ENCODE measurements around the gene ANGPTL4.
"Not testable (repeated sequence)": the region's sequence is repeated elsewhere in the genome, so short reads cannot be mapped to it uniquely, and the experiment has no call there.

The ANGPTL4 gene, protein sequence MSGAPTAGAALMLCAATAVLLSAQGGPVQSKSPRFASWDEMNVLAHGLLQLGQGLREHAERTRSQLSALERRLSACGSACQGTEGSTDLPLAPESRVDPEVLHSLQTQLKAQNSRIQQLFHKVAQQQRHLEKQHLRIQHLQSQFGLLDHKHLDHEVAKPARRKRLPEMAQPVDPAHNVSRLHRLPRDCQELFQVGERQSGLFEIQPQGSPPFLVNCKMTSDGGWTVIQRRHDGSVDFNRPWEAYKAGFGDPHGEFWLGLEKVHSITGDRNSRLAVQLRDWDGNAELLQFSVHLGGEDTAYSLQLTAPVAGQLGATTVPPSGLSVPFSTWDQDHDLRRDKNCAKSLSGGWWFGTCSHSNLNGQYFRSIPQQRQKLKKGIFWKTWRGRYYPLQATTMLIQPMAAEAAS

DNA sequence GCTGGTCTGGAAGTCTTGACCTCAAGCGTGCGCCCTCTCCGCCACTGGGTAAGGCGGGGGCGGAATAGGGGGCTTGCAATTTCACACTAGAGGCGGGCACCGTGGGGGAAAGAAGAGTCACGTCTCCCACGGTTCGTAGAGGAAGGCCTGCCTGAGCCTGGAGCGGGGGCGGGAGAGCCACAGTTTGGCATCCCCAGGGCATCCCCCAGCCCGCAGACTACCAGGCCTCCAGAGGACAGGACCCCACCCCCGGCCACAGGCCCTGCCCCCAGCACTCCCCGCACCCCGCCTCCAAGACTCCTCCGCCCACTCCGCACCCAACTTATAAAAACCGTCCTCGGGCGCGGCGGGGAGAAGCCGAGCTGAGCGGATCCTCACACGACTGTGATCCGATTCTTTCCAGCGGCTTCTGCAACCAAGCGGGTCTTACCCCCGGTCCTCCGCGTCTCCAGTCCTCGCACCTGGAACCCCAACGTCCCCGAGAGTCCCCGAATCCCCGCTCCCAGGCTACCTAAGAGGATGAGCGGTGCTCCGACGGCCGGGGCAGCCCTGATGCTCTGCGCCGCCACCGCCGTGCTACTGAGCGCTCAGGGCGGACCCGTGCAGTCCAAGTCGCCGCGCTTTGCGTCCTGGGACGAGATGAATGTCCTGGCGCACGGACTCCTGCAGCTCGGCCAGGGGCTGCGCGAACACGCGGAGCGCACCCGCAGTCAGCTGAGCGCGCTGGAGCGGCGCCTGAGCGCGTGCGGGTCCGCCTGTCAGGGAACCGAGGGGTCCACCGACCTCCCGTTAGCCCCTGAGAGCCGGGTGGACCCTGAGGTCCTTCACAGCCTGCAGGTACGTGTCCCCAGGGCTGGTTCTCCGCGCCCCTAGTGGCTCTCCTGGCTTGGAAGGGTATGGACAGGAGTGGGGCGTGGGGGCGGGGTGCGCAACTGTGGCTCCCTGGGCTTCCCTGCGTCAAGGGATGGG, at the start of gene ANGPTL4:
Gene ANGPTL4 (plus strand): TSS at position 353 of the 969 bp plus-strand sequence. CDS start 167 bp downstream, at position 520.
- no peaks in the 10 kb centered on the region for H3K36me3 Mint-ChIP-seq
- peaks cover 13% of the 10 kb centered on the region for H3K4me1 Mint-ChIP-seq
- peak within 1 kb of the TSS; percentile 85 for H3K27ac Mint-ChIP-seq
- H3K9me3 Mint-ChIP-seq, result no peaks in the 10 kb centered on the region
- H3K4me3 Mint-ChIP-seq, result peak within 1 kb of the TSS; percentile 82
- H3K27me3 Mint-ChIP-seq, result peaks cover 25% of the 10 kb centered on the region

GRCh38 chr19:8314981-8315640, 48.8 kb upstream of the ANGPTL4 start:
- not testable (repeated sequence) for H3K27ac Mint-ChIP-seq

GRCh38 chr19:8316351-8317125, 47.4 kb upstream of the ANGPTL4 start:
- Mint-ChIP-seq H3K4me3 (no peak overlapping the region), H3K4me1 (peaks cover 18% of the 10 kb centered on the region), H3K36me3 (peaks cover 3% of the 10 kb centered on the region), H3K9me3 (no peaks in the 10 kb centered on the region), H3K27me3 (no peaks in the 10 kb centered on the region), H3K27ac (no peak overlapping the region)

More at GRCh38 chr19:8314981-8315640, 48.8 kb upstream of the ANGPTL4 start:
- peaks cover 11% of the 10 kb centered on the region for H3K4me1 Mint-ChIP-seq
- H3K27me3 Mint-ChIP-seq, H3K36me3 Mint-ChIP-seq, H3K4me3 Mint-ChIP-seq, H3K9me3 Mint-ChIP-seq: not testable (repeated sequence)

DNA sequence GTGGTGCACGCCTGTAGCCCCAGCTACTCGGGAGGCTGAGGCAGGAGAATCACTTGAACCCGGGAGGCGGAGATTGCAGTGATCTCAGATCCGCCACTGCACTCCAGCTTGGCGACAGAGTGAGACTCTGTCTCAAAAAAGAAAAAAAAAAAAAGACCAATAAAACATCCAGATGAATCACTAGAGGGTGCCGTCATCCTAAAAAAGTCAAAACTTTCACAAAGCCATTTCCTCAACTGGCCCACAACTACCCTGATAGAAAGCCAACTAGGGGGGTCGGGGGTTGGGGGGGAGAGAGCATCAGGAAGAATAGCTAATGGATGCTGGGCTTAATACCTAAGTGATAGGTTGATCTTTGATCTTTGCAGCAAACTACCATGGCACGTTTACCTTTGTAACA, 45.1 kb upstream of the ANGPTL4 start:
- Mint-ChIP-seq H3K36me3 (peaks cover 12% of the 10 kb centered on the region), H3K27ac (peak overlapping the region; percentile 8), H3K4me3 (peak overlapping the region; percentile 39), H3K4me1 (peaks cover 34% of the 10 kb centered on the region)
- H3K27me3 Mint-ChIP-seq, H3K9me3 Mint-ChIP-seq: not testable (repeated sequence)

DNA sequence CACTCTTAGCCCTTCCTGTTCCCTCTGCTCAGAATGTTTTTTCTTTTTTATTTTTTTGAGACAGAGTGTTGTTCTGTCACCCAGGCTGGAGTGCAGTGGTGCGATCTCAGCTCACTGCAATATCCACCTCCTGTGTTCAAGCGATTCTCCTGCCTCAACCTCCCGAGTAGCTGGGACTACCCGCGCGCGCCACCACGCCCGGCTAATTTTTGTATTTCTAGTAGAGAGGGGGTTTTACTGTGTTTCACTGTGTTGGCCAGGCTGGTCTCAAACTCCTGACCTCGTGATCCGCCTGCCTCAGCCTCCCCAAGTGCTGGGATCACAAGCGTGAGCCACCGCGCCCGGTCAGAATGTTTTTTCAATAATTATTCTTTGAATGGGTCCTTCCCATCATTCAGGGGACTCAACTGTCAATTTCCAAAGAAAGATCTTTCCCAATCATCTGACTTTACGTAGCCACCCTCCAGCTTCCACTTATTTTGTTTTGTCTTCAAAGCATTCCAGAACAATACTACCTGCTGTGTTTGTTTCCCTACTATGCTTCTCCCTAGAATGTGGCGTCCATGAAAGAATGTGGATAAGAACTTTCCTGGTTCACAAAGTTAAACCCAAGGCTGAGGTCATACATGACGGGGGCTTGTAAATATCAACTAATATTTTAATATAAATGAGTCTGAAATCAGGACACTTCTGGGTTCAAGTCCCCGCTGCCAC, 44.0 kb upstream of the ANGPTL4 start:
- H3K27me3 Mint-ChIP-seq, result no peaks in the 10 kb centered on the region
- peak overlapping the region; percentile 65 for H3K27ac Mint-ChIP-seq
- H3K4me3 Mint-ChIP-seq, result peak overlapping the region; percentile 100
- H3K9me3 Mint-ChIP-seq, result no peaks in the 10 kb centered on the region
- peaks cover 12% of the 10 kb centered on the region for H3K36me3 Mint-ChIP-seq
- peaks cover 36% of the 10 kb centered on the region for H3K4me1 Mint-ChIP-seq

DNA sequence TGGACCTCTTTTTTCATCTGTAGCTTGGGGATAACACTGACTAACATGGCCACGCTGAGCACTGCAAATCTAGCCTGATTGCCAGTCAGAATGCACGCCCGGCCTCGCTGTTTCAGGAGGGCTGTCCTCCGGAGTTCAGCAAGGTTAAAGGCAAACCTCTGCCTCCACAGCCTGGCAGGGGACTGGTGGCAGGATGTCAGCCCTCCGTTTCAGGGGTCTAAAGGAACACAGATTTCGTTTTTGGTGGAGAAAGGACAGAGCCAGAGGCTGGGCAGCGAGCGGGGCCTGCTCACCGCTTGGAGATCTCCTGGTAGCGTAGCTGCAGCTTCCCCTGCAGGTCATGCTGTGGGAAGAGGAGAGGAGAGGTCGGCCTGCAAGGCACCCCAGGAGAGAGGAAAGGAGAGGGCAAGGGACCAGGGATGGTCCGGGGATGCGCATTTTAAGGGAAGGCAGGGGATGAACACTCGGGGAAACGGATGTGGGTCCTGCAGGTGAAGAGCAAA, 43.3 kb upstream of the ANGPTL4 start:
- H3K4me3 Mint-ChIP-seq, result peak overlapping the region; percentile 100
- H3K27me3 Mint-ChIP-seq, result no peaks in the 10 kb centered on the region
- peaks cover 10% of the 10 kb centered on the region for H3K36me3 Mint-ChIP-seq
- H3K9me3 Mint-ChIP-seq, result no peaks in the 10 kb centered on the region
- peak overlapping the region; percentile 98 for H3K27ac Mint-ChIP-seq
- peaks cover 36% of the 10 kb centered on the region for H3K4me1 Mint-ChIP-seq

DNA sequence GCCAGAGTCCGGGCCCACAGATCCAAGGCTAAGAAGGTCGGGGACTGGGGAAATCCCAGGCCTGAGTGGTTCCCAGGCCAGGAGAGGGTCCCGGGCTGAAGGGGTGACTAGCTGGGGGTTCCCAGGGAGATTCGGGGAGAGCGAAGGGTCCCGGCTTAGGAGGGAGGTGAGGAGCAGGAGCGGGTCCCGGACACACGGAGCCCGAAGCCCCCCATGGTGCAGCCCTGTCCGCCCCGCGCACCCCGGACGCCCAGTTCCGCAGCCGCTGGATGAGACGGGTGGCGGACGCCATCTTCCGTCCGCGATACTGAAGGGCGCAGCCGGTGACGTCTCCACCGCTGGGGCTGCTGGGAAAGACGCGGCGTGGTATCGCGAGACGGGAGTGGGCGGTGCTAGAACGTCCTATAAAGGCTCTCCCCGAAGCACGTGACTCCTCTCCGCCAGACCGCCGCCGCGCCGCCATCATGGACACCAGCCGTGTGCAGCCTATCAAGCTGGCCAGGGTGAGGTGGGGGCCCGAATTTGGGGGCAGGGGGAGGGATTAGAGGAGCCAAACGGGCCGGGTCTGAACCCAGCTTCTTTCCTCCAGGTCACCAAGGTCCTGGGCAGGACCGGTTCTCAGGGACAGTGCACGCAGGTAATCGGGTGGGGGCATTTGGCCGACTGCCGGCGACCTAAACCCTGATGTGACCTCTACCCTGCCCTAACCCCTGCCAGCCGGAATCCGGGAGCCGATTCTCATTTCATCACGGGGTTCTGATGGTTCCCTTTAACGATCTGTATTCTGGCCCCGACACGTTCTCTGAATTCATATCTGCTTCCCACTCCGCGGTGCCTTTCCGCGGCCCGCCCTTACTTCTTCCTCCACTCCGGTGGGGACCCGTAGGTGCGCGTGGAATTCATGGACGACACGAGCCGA, 42.6 kb upstream of the ANGPTL4 start, which contains the start of the genes NDUFA7 and RPS28:
Gene NDUFA7 (minus strand): TSS at position 309 of the 919 bp plus-strand sequence. CDS start 17 bp downstream, at position 292.
Gene RPS28 (plus strand): TSS at position 430 of the 919 bp plus-strand sequence. CDS start 35 bp downstream, at position 465.
- Mint-ChIP-seq H3K27me3 (no peaks in the 10 kb centered on the region), H3K4me1 (peaks cover 36% of the 10 kb centered on the region), H3K27ac (peak within 1 kb of the TSS; percentile 98), H3K4me3 (peak within 1 kb of the TSS; percentile 100), H3K9me3 (no peaks in the 10 kb centered on the region), H3K36me3 (peaks cover 8% of the 10 kb centered on the region)

DNA sequence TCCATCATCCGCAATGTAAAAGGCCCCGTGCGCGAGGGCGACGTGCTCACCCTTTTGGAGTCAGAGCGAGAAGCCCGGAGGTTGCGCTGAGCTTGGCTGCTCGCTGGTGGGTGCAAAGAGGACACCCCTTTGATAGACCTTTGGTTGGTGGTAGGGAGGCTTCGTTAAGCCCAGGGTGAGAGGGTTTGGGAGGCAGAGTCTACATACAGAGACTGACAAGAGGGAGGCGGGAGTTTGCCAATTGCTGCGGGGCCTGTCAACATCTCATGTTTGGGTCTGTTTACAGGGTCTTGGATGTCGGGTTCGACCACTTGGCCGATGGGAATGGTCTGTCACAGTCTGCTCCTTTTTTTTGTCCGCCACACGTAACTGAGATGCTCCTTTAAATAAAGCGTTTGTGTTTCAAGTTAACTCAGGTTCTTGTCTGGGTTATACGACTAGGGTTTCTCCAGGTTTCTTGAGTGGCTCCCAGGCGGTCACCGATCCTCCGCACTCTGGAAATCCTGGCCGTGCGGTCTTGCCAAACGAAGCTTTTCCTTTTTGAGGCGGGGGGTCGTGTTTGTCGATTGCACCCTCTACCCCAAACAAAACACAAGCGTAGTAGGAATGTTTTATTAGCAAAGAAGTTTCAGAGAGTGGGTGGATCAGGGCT, 41.8 kb upstream of the ANGPTL4 start:
- Mint-ChIP-seq H3K27ac (peak overlapping the region; percentile 98), H3K4me3 (peak overlapping the region; percentile 100), H3K9me3 (no peaks in the 10 kb centered on the region), H3K4me1 (peaks cover 36% of the 10 kb centered on the region), H3K36me3 (peaks cover 8% of the 10 kb centered on the region), H3K27me3 (no peaks in the 10 kb centered on the region)

GRCh38 chr19:8322638-8322997, 41.3 kb upstream of the ANGPTL4 start:
- peaks cover 8% of the 10 kb centered on the region for H3K36me3 Mint-ChIP-seq

GRCh38 chr19:8323781-8324185, 40.2 kb upstream of the ANGPTL4 start:
- H3K27ac Mint-ChIP-seq, result peak overlapping the region; percentile 72
- no peaks in the 10 kb centered on the region for H3K27me3 Mint-ChIP-seq
- H3K4me3 Mint-ChIP-seq, result peak overlapping the region; percentile 100
- H3K36me3 Mint-ChIP-seq, result peaks cover 8% of the 10 kb centered on the region
- no peaks in the 10 kb centered on the region for H3K9me3 Mint-ChIP-seq
- H3K4me1 Mint-ChIP-seq, result peaks cover 32% of the 10 kb centered on the region

More at GRCh38 chr19:8322638-8322997, 41.3 kb upstream of the ANGPTL4 start:
- Mint-ChIP-seq H3K27ac (peak overlapping the region; percentile 98), H3K9me3 (no peaks in the 10 kb centered on the region), H3K4me1 (peaks cover 32% of the 10 kb centered on the region), H3K4me3 (peak overlapping the region; percentile 100), H3K27me3 (no peaks in the 10 kb centered on the region)

GRCh38 chr19:8324186-8325050, 39.5 kb upstream of the ANGPTL4 start:
- Mint-ChIP-seq H3K27ac (no peak overlapping the region), H3K4me3 (no peak overlapping the region), H3K4me1 (peaks cover 32% of the 10 kb centered on the region), H3K27me3 (no peaks in the 10 kb centered on the region), H3K36me3 (peaks cover 8% of the 10 kb centered on the region), H3K9me3 (no peaks in the 10 kb centered on the region)

DNA sequence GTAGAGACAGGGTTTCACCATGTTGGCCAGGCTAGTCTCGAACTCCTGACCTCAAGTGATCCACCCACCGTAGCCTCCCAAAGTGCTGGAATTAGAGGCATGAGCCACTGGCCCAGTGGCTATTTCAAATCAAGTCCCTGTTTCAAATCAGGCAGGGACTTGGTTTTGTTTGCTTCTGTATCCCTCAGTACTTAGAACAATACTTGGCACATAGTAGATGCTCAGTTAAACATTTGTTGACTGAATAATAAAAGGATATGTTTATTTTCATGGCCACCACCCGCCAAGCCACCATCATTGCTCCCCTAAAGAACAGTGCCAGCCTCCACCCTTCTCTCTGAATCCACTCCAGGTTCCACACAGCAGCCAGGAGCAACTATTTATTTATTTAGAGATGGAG, 38.5 kb upstream of the ANGPTL4 start:
- Mint-ChIP-seq H3K36me3 (peaks cover 8% of the 10 kb centered on the region), H3K4me3 (no peak overlapping the region), H3K4me1 (peaks cover 21% of the 10 kb centered on the region), H3K9me3 (no peaks in the 10 kb centered on the region), H3K27ac (no peak overlapping the region), H3K27me3 (no peaks in the 10 kb centered on the region)

Measured in activated naive CD4-positive, alpha-beta T cell treated with anti-CD3 and anti-CD28 coated beads, Interleukin-2, amount 50 U/mL, for 24 hours (primary cell).